Breast epithelium (tissue), 3 donors: ENCODE measurements around the gene KYNU.

Experiments
- POLR2A ChIP-seq: fragments of 450-650 bp; IDR thresholded peaks from one replicate; pipeline ENCODE4 v1.6.1; 2016; ENCODE audit warnings: antibody characterized with exemption, mild to moderate bottlenecking, moderate library complexity
- POLR2AphosphoS5 ChIP-seq, 3 donors: sonication (generic); formaldehyde crosslinking; IDR thresholded peaks; one replicate each; pipeline ENCODE4 v1.6.1; 2017; ENCODE audit warnings: antibody characterized with exemption in 3 of 3
- TF ChIP-seq, protein P1 (sequence below), 3 donors: fragments of 450-650 bp; IDR thresholded peaks; one replicate each; pipeline ENCODE4 v1.5.1; 2016 to 2017; ENCODE audit warnings: antibody characterized with exemption in 3 of 3, mild to moderate bottlenecking in 3 of 3, moderate library complexity in 3 of 3

- TF ChIP-seq POLR2AphosphoS5 (IDR thresholded peaks at IDR 0.05) (no peak), POLR2A (no peak)
- TF ChIP-seq, protein P1, sequence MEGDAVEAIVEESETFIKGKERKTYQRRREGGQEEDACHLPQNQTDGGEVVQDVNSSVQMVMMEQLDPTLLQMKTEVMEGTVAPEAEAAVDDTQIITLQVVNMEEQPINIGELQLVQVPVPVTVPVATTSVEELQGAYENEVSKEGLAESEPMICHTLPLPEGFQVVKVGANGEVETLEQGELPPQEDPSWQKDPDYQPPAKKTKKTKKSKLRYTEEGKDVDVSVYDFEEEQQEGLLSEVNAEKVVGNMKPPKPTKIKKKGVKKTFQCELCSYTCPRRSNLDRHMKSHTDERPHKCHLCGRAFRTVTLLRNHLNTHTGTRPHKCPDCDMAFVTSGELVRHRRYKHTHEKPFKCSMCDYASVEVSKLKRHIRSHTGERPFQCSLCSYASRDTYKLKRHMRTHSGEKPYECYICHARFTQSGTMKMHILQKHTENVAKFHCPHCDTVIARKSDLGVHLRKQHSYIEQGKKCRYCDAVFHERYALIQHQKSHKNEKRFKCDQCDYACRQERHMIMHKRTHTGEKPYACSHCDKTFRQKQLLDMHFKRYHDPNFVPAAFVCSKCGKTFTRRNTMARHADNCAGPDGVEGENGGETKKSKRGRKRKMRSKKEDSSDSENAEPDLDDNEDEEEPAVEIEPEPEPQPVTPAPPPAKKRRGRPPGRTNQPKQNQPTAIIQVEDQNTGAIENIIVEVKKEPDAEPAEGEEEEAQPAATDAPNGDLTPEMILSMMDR (IDR thresholded peaks at IDR 0.05), result no peak
These were observed 105.7 kb downstream of the KYNU start for GRCh38 chr2:142983174-142983573.
